Erythroblast (primary cell): Measurements from ENCODE around the gene GPC6.

ENCODE experiments used
- GATA1 ChIP-seq: IDR thresholded peaks from 2 replicates; pipeline ENCODE4 v1.6.1; 2011; ENCODE audit warnings: low read depth, mild to moderate bottlenecking, control low read depth, low read length, moderate library complexity
- POLR2A ChIP-seq: IDR thresholded peaks from 2 replicates; pipeline ENCODE4 v1.6.1; 2011; ENCODE audit warnings: mild to moderate bottlenecking, low read length

GRCh38 chr13:93477238-93477637, 250.6 kb downstream of the GPC6 start:
- no peak for TF ChIP-seq POLR2A
- no peak for TF ChIP-seq GATA1
